Measurements from ENCODE around the gene ERICH2. TPM values are rescaled to one million over a fixed set of nuclear protein-coding genes. Genes with fewer than 3 reads are reported as not detected.

The ERICH2 gene
- total and polyA plus RNA-seq, 2 donors (not counting 3 experiments of a cell fraction or from before 2014, with no cell fraction given) = not detected

DNA sequence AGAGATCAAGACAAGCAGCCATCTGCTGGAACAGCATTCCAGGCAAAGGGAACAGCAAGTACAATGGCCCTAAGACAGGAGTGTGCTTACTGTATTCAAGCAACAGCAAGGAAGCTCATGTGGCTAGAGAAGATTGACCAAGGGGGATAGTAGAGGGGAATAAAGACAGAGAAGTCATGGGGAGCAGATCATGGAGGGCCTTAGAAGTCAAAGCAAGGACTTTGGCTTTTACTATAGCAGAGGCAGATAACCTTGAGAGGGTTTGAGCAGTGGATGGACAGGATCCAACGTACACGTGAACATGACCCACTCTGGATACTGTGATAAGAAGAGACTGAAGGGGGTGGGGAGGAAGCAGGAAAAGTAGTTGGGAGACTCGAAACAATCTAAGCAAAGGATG, 28.2 kb upstream of the ERICH2 start:
- ChIA-PET POLR2A (no interaction called here), CTCF (no interaction called here)
- DNase-seq (ENCODE audit: low read depth, low spot score) (no peak), FAIRE-seq (no peak)
- Histone ChIP-seq H3K4me1 (ENCODE audit: control insufficient read depth, extremely low read depth, insufficient read depth, low read length) (no peaks in the 10 kb centered on the region), H3K9me1 (replicated peaks; ENCODE audit: control insufficient read depth, extremely low read depth, insufficient read depth, low read length) (no peaks in the 10 kb centered on the region), H3K9ac (replicated peaks; ENCODE audit: extremely low read depth, insufficient read depth, low read length) (no peak overlapping the region), H3K79me2 (ENCODE audit: control insufficient read depth, insufficient read depth, low read length) (no peaks in the 10 kb centered on the region), H3K4me2 (ENCODE audit: insufficient read depth, low read length) (no peak overlapping the region), H3K36me3 (ENCODE audit: control insufficient read depth in 2 of 2, extremely low read depth in 1 of 2, insufficient read depth in 2 of 2, low read length in 2 of 2) (no peaks in the 10 kb centered on the region), H3K9me3 (replicated peaks; ENCODE audit: control insufficient read depth, insufficient read depth, low read length) (no peaks in the 10 kb centered on the region), H3K27me3 (ENCODE audit: control insufficient read depth in 2 of 2, insufficient read depth in 2 of 2, low read length in 2 of 2) (peaks cover 0 to 5% of the 10 kb centered on the region in 2 experiments), H3K4me3 (replicated peaks in 1 of 3; ENCODE audit: insufficient read depth in 1 of 3, low read depth in 1 of 3, low read length in 3 of 3) (no peak overlapping the region), H2AFZ (ENCODE audit: low read depth, low read length) (no peak overlapping the region), H3K27ac (ENCODE audit: insufficient read depth, low read depth, low read length) (no peak overlapping the region), H4K20me1 (replicated peaks; ENCODE audit: control insufficient read depth, extremely low read depth, insufficient read depth, low read length) (no peaks in the 10 kb centered on the region)
- dilution Hi-C loops (cut with MboI; ENCODE audit: extremely low pct_ligation_motif_present, low sequenced_read_pairs) = no loop called here
- BruUV-seq (replicated peaks) = no TSS peak
- intact Hi-C loops (cut with micrococcal nuclease) = no loop called here
- TF ChIP-seq, protein P1, sequence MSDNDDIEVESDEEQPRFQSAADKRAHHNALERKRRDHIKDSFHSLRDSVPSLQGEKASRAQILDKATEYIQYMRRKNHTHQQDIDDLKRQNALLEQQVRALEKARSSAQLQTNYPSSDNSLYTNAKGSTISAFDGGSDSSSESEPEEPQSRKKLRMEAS (IDR thresholded peaks at IDR 0.05; ENCODE audit: insufficient read depth, insufficient read length) = no peak
- TF ChIP-seq FOS (IDR thresholded peaks at IDR 0.05; ENCODE audit: borderline replicate concordance, insufficient read depth, low read length) = no peak
- no peak for TF ChIP-seq JUN (IDR thresholded peaks at IDR 0.05; ENCODE audit: borderline replicate concordance, insufficient read depth, insufficient read length, low read depth)
- no peak for TF ChIP-seq GATA2 (IDR thresholded peaks at IDR 0.05; ENCODE audit: insufficient read depth, insufficient read length, low read depth, low read length)
- no peak for TF ChIP-seq EZH2 (IDR thresholded peaks at IDR 0.05; ENCODE audit: borderline replicate concordance, low read depth, low read length, severe bottlenecking)
- TF ChIP-seq POLR2AphosphoS5 (IDR thresholded peaks at IDR 0.05; ENCODE audit: insufficient read depth, low read depth, low read length) = no peak
- TF ChIP-seq, protein P2, sequence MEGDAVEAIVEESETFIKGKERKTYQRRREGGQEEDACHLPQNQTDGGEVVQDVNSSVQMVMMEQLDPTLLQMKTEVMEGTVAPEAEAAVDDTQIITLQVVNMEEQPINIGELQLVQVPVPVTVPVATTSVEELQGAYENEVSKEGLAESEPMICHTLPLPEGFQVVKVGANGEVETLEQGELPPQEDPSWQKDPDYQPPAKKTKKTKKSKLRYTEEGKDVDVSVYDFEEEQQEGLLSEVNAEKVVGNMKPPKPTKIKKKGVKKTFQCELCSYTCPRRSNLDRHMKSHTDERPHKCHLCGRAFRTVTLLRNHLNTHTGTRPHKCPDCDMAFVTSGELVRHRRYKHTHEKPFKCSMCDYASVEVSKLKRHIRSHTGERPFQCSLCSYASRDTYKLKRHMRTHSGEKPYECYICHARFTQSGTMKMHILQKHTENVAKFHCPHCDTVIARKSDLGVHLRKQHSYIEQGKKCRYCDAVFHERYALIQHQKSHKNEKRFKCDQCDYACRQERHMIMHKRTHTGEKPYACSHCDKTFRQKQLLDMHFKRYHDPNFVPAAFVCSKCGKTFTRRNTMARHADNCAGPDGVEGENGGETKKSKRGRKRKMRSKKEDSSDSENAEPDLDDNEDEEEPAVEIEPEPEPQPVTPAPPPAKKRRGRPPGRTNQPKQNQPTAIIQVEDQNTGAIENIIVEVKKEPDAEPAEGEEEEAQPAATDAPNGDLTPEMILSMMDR (IDR thresholded peaks at IDR 0.05; ENCODE audit: extremely low read depth in 1 of 2, insufficient read depth in 1 of 2, low read depth in 1 of 2, low read length in 2 of 2) = no peak
- TF ChIP-seq MYC (IDR thresholded peaks at IDR 0.05; ENCODE audit: low read depth, low read length) = no peak
- no peak for TF ChIP-seq POLR2A (IDR thresholded peaks at IDR 0.05; ENCODE audit: low read depth, low read length)
